SK-N-SH (cell line): ENCODE data around the gene HTRA3. TPM values are rescaled to one million over a fixed set of nuclear protein-coding genes. Genes with fewer than 3 reads are reported as not detected.
A peak's percentile ranks its signal among the peaks of the same experiment; 100 is the strongest.

Experiments used
- CTCF ChIA-PET: fragments of 300-600, 350-600 bp; formaldehyde crosslinking; extraction: SDS; loops from one replicate; lab custom pipeline; 2021; lab: Yijun Ruan, JAX
- POLR2A ChIA-PET: fragments of 350-600 bp; sonication (Branson Sonifier 250); formaldehyde crosslinking; extraction: SDS; loops from one replicate; lab custom pipeline; 2020; ENCODE audit warnings: antibody characterized with exemption, inconsistent platforms; lab: Yijun Ruan, JAX
- DNase-seq: peaks from one replicate; pipeline ENCODE4 v3.0.0; 2012
- H2AFZ ChIP-seq: fragments of 200-600 bp; sonication (generic); 2 replicates; pipeline ENCODE4 v1.8.1; 2016; ENCODE audit warnings: antibody characterized with exemption, mild to moderate bottlenecking, low read depth
- H3F3A ChIP-seq: fragments of 200-600 bp; sonication (generic); replicated peaks from 2 replicates; pipeline ENCODE3; 2016; ENCODE audit warnings: antibody characterized with exemption, mild to moderate bottlenecking; ENCODE audit not compliant: insufficient read depth
- H3K27ac ChIP-seq, 2 experiments: fragments of 200-500 bp in 1 of 2; fragments of 200-600 bp in 1 of 2; sonication (Bioruptor generic) in 1 of 2; sonication (generic), shearing (Covaris generic) in 1 of 2; 2 replicates each; pipeline versions ENCODE4 v1.5.1 to v1.6.1; 2014 to 2016; ENCODE audit warnings: low read depth in 2 of 2, inconsistent platforms in 1 of 2, low read length in 1 of 2, mild to moderate bottlenecking in 1 of 2, mixed read lengths in 1 of 2
- H3K27me3 ChIP-seq: fragments of 200-600 bp; sonication (generic), shearing (Covaris generic); 2 replicates; pipeline ENCODE4 v1.6.1; 2016; ENCODE audit warnings: mixed run types; ENCODE audit not compliant: insufficient read depth
- H3K36me3 ChIP-seq, 2 experiments: fragments of 200-500 bp in 1 of 2; fragments of 200-600 bp in 1 of 2; sonication (Bioruptor generic) in 1 of 2; sonication (generic) in 1 of 2; replicated peaks in 1 of 2; 2 replicates each; pipeline versions ENCODE3 to v1.5.1; 2014 to 2016; ENCODE audit warnings: low read length in 1 of 2, mild to moderate bottlenecking in 1 of 2; ENCODE audit not compliant: insufficient read depth in 2 of 2, control insufficient read depth in 1 of 2
- H3K4me1 ChIP-seq, 2 experiments: fragments of 200-500 bp in 1 of 2; fragments of 200-600 bp in 1 of 2; sonication (Bioruptor generic) in 1 of 2; sonication (generic), shearing (Covaris generic) in 1 of 2; 2 replicates each; pipeline versions ENCODE4 v1.5.1 to v1.6.1; 2014 to 2016; ENCODE audit warnings: low read depth in 1 of 2, low read length in 1 of 2, mixed run types in 1 of 2; ENCODE audit not compliant: insufficient read depth in 2 of 2, control insufficient read depth in 1 of 2
- H3K4me2 ChIP-seq: fragments of 200-600 bp; sonication (generic), shearing (Covaris generic); 2 replicates; pipeline ENCODE4 v1.6.1; 2017; ENCODE audit warnings: mixed run types
- H3K4me3 ChIP-seq, 2 experiments: fragments of 200-500 bp in 1 of 2; fragments of 200-600 bp in 1 of 2; sonication (Bioruptor generic) in 1 of 2; sonication (generic), shearing (Covaris generic) in 1 of 2; 2 replicates each; pipeline versions ENCODE4 v1.5.1 to v1.8.1; 2014 to 2016; ENCODE audit warnings: low read depth in 2 of 2, inconsistent platforms in 1 of 2, low read length in 1 of 2, mild to moderate bottlenecking in 1 of 2, mixed read lengths in 1 of 2, moderate library complexity in 1 of 2
- H3K79me2 ChIP-seq: fragments of 200-600 bp; sonication (generic); 2 replicates; pipeline ENCODE4 v1.8.1; 2017; ENCODE audit warnings: mild to moderate bottlenecking; ENCODE audit not compliant: insufficient read depth
- H3K9ac ChIP-seq: fragments of 200-600 bp; sonication (generic); 2 replicates; pipeline ENCODE4 v1.6.1; 2017; ENCODE audit warnings: mixed run types
- H3K9me2 ChIP-seq: fragments of 200-600 bp; sonication (generic); 2 replicates; pipeline ENCODE4 v1.6.1; 2017; ENCODE audit warnings: mixed run types
- H3K9me3 ChIP-seq: fragments of 200-600 bp; sonication (generic); 2 replicates; pipeline ENCODE4 v1.6.1; 2017; ENCODE audit warnings: mixed run types, mild to moderate bottlenecking, moderate library complexity
- H4K20me1 ChIP-seq: fragments of 200-600 bp; sonication (generic); 2 replicates; pipeline ENCODE4 v1.6.1; 2017; ENCODE audit warnings: mild to moderate bottlenecking, mixed run types; ENCODE audit not compliant: insufficient read depth
- CTCF ChIP-seq: fragments of 200-600 bp; sonication (generic); IDR thresholded peaks from 2 replicates; pipeline ENCODE4 v1.6.1; 2017; ENCODE audit warnings: antibody characterized with exemption, mild to moderate bottlenecking, moderate library complexity
- ELF1 ChIP-seq: IDR thresholded peaks from 2 replicates; pipeline ENCODE4 v1.4.0; 2012
- EP300 ChIP-seq, 2 experiments: IDR thresholded peaks; 2 replicates each; pipeline versions ENCODE4 v1.4.0 to v1.6.1; 2012; ENCODE audit warnings: borderline replicate concordance in 1 of 2, low read depth in 1 of 2, low read length in 1 of 2
- FOSL2 ChIP-seq: IDR thresholded peaks from 2 replicates; pipeline ENCODE4 v1.4.0; 2012; ENCODE audit warnings: low read depth, mild to moderate bottlenecking, moderate library complexity, borderline replicate concordance
- FOXM1 ChIP-seq: IDR thresholded peaks from 2 replicates; pipeline ENCODE4 v1.4.0; 2012; ENCODE audit warnings: low read depth, mild to moderate bottlenecking
- GABPA ChIP-seq: IDR thresholded peaks from 2 replicates; pipeline ENCODE4 v1.4.0; 2012; ENCODE audit warnings: low read depth, mild to moderate bottlenecking
- GATA2 ChIP-seq: sonication (generic); formaldehyde crosslinking; IDR thresholded peaks from 2 replicates; pipeline ENCODE4 v1.5.0; 2020; ENCODE audit warnings: mild to moderate bottlenecking, missing genetic modification reagents
- IRF3 ChIP-seq: fragments of 150-350 bp; IDR thresholded peaks from 2 replicates; pipeline ENCODE4 v1.6.1; 2016; ENCODE audit warnings: mild to moderate bottlenecking, low read depth, low read length
- JUND ChIP-seq: IDR thresholded peaks from 2 replicates; pipeline ENCODE4 v1.4.0; 2012
- MEF2A ChIP-seq: IDR thresholded peaks from 2 replicates; pipeline ENCODE4 v1.4.0; 2012; ENCODE audit warnings: low read depth, borderline replicate concordance
- MXI1 ChIP-seq: IDR thresholded peaks from 2 replicates; pipeline ENCODE4 v1.6.1; 2012; ENCODE audit warnings: mild to moderate bottlenecking, low read depth, low read length, improper control_type of control experiment
- NRF1 ChIP-seq: IDR thresholded peaks from 2 replicates; pipeline ENCODE4 v1.6.1; 2012; ENCODE audit warnings: low read depth, mild to moderate bottlenecking, low read length
- RAD21 ChIP-seq: IDR thresholded peaks from 2 replicates; pipeline ENCODE4 v1.6.1; 2012; ENCODE audit warnings: mild to moderate bottlenecking, low read length
- RCOR1 ChIP-seq: fragments of 150-350 bp; IDR thresholded peaks from 2 replicates; pipeline ENCODE4 v1.6.1; 2017; ENCODE audit warnings: antibody characterized with exemption, low read length
- RFX5 ChIP-seq: IDR thresholded peaks from 2 replicates; pipeline ENCODE4 v1.6.1; 2012; ENCODE audit warnings: mild to moderate bottlenecking, improper control_type of control experiment, low read length
- SIN3A ChIP-seq: IDR thresholded peaks from 2 replicates; pipeline ENCODE4 v1.6.1; 2012; ENCODE audit warnings: low read depth, mild to moderate bottlenecking, low read length, moderate library complexity, borderline replicate concordance
- SMC3 ChIP-seq: IDR thresholded peaks from 2 replicates; pipeline ENCODE4 v1.6.1; 2012; ENCODE audit warnings: low read depth, low read length, improper control_type of control experiment
- TAF1 ChIP-seq: IDR thresholded peaks from 2 replicates; pipeline ENCODE4 v1.6.1; 2012; ENCODE audit warnings: low read depth, mild to moderate bottlenecking, low read length, moderate library complexity, borderline replicate concordance
- TCF12 ChIP-seq: IDR thresholded peaks from 2 replicates; pipeline ENCODE4 v1.4.0; 2012
- TEAD4 ChIP-seq: IDR thresholded peaks from 2 replicates; pipeline ENCODE4 v1.4.0; 2012; ENCODE audit warnings: mild to moderate bottlenecking, borderline replicate concordance; ENCODE audit not compliant: insufficient read depth
- USF1 ChIP-seq: IDR thresholded peaks from 2 replicates; pipeline ENCODE4 v1.4.0; 2012; ENCODE audit warnings: low read depth, borderline replicate concordance
- YY1 ChIP-seq: IDR thresholded peaks from 2 replicates; pipeline ENCODE4 v1.4.0; 2012; ENCODE audit warnings: low read depth, mild to moderate bottlenecking
- ZBTB33 ChIP-seq: IDR thresholded peaks from 2 replicates; pipeline ENCODE4 v1.4.0; 2012; ENCODE audit warnings: low read depth, borderline replicate concordance
- WGBS: methylation state at CpG from one replicate; pipeline ENCODE4 v1.1.6; 2017; ENCODE audit warnings: low lambda C conversion rate; 5-methylcytosine and 5-hydroxymethylcytosine counted together
- polyA plus RNA-seq, 3 experiments: library from polyadenylated mRNA; depleted of rRNA; stranded (reverse); fragments of >200 nt; gene quantifications; 2 replicates each; pipeline ENCODE4 v1.2.3, GENCODE V29; 2012
- TF ChIP-seq, protein P1 (sequence below): IDR thresholded peaks from 2 replicates; pipeline ENCODE4; 2012
- TF ChIP-seq, protein P2 (sequence below): IDR thresholded peaks from 2 replicates; pipeline ENCODE4 v1.4.0; 2012; ENCODE audit warnings: low read depth

The HTRA3 gene
- polyA plus RNA-seq, 1 of the 3 experiments (the other 2 are of a cell fraction): 0.05 TPM

DNA sequence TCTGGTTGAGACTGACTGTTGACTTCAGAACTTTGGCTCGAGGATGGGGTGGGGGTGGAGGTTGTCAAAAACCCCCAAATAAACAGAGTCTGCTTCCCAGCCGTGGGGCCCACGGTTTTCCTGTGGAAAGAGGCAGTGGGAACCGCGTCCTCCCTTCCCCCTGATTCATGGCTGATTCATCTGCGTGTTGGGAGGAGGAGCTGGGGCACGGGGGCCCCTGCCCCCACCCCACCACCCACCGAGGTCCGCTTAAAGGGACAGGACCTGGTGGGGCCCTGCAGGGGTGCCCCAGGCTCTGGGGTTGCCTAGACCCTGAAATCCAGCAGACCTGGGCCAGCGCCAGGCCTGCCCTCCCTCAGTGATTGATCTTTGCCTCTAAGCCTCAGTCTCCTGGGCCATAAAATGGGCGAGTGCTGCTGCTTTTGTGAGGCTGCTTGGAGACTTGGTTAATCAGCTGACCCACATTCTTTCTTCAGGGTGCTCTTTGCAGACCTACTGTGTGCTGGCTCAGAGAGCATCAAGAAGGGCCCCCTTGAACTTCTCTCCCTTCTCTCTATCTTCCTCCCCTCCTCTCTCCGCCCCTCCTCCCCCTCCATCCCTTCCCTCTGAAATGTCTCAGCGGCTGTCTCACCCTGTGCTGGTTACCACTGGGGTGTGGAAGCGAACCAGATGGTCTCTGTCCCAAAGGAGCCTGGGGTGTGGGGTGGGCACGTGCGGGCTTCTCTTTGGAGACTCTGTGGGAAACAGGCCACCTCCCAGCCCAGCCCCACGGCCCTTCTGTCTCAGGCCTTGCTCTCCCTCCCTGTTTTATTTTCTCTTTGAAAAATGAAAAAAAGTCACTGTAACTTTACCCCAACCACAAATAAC is 9.1 kb downstream of the HTRA3 start:
- peak overlapping the region; percentile 48; the same call in 1 of the 2 replicates for H3K9ac ChIP-seq
- DNase-seq: no peak
- ChIA-PET CTCF (interaction anchor here (1.1 kb wide), 1 partner anchor 11 kb away, joined by 3 read pairs; no protein-coding TSS in a partner anchor), POLR2A (no interaction called here)
- H3K9me3 ChIP-seq: no peaks in the 10 kb centered on the region
- H3K4me3 ChIP-seq: no peak overlapping the region
- peaks cover 8% of the 10 kb centered on the region for H3F3A ChIP-seq
- peaks cover 27 to 38% of the 10 kb centered on the region in 2 experiments for H3K4me1 ChIP-seq
- no peaks in the 10 kb centered on the region for H4K20me1 ChIP-seq
- H3K4me2 ChIP-seq: peak overlapping the region; percentile 46
- WGBS: 51% methylated on average over 8 of the region's 17 CpGs
- H2AFZ ChIP-seq: peak overlapping the region; percentile 67
- peak overlapping the region in 1 of 2 experiments; percentile 85; a peak in 2 of 4 replicates for H3K27ac ChIP-seq
- H3K9me2 ChIP-seq: no peaks in the 10 kb centered on the region
- no peaks in the 10 kb centered on the region for H3K27me3 ChIP-seq
- no peaks in the 10 kb centered on the region for H3K36me3 ChIP-seq
- no peaks in the 10 kb centered on the region for H3K79me2 ChIP-seq
- peak in 1 of 2 experiments; percentile 78; a peak in 1 of 4 replicates for TF ChIP-seq EP300 (IDR thresholded peaks at IDR 0.05; ENCODE audit: borderline replicate concordance in 1 of 2, low read depth in 1 of 2, low read length in 1 of 2)
- no peak for TF ChIP-seq RCOR1
- peak; percentile 90 for TF ChIP-seq FOSL2
- no peak for TF ChIP-seq GATA2
- TF ChIP-seq MXI1: no peak
- TF ChIP-seq YY1: no peak
- no peak for TF ChIP-seq MEF2A
- TF ChIP-seq RAD21: no peak
- TF ChIP-seq NRF1: no peak
- no peak for TF ChIP-seq CTCF
- TF ChIP-seq, protein P1, sequence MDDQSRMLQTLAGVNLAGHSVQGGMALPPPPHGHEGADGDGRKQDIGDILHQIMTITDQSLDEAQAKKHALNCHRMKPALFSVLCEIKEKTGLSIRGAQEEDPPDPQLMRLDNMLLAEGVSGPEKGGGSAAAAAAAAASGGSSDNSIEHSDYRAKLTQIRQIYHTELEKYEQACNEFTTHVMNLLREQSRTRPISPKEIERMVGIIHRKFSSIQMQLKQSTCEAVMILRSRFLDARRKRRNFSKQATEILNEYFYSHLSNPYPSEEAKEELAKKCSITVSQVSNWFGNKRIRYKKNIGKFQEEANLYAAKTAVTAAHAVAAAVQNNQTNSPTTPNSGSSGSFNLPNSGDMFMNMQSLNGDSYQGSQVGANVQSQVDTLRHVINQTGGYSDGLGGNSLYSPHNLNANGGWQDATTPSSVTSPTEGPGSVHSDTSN: peak; percentile 41
- no peak for TF ChIP-seq TEAD4
- TF ChIP-seq USF1: 0 out of 2 replicates have a peak, but pooled peaks have one; percentile 17
- TF ChIP-seq ELF1: no peak
- TF ChIP-seq TCF12: peak; percentile 71
- no peak; the same call in 1 of the 2 replicates for TF ChIP-seq TAF1
- no peak for TF ChIP-seq SMC3
- 0 out of 2 replicates have a peak, but pooled peaks have one; percentile 21 for TF ChIP-seq ZBTB33
- TF ChIP-seq, protein P2, sequence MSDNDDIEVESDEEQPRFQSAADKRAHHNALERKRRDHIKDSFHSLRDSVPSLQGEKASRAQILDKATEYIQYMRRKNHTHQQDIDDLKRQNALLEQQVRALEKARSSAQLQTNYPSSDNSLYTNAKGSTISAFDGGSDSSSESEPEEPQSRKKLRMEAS: peak; percentile 75
- TF ChIP-seq IRF3: no peak
- no peak for TF ChIP-seq RFX5
- TF ChIP-seq JUND: no peak; the same call in none of the 2 replicates
- TF ChIP-seq SIN3A: no peak
- no peak for TF ChIP-seq FOXM1
- no peak for TF ChIP-seq GABPA
